Epidermal melanocyte (primary cell): ENCODE results near the gene HECW1.
"Not testable (repeated sequence)": the region's sequence is repeated elsewhere in the genome, so short reads cannot be mapped to it uniquely, and the experiment has no call there.

Experiments
- DNase-seq: peaks from one replicate; pipeline ENCODE4 v3.0.0; 2011; ENCODE audit warnings: low spot score; ENCODE audit not compliant: insufficient read length

Gene HECW1

DNA sequence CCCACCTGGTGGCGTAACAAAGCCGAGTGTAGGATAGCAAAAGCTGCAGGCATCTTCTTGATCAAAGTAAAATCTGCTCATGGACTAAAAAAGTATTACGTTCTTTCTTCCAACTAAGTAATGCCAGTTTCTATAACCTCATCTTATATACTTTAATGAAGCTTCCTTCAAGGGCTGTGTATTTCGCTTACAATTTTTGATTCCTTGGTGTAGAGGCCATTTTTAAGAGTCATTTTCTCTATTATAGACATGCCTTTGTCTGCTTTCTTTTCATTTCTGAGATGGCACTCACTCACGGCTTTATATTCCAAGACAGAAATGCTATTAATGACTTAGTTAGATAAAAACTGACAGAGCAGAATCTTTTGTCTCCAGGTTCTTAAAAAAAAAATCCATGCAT, 194.0 kb downstream of the HECW1 start:
- no peak for DNase-seq

DNA sequence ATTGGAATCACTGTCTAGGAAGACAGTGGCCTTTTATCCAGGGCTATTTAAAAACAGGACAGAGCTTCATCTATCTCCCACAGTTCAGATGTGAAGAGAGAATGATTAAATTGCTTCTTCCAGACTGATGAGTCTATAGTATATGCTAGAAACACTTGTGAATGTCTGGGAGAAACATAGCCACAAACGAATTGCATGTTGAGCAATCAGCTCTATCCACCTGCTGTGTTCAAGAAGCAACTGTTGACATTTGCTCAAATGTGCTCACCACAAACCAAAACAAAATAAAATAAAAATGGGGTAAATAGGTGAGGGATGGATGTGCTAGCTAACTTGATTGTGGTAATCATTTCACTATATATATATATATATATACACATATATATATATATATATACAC, 195.1 kb downstream of the HECW1 start:
- no peak for DNase-seq

DNA sequence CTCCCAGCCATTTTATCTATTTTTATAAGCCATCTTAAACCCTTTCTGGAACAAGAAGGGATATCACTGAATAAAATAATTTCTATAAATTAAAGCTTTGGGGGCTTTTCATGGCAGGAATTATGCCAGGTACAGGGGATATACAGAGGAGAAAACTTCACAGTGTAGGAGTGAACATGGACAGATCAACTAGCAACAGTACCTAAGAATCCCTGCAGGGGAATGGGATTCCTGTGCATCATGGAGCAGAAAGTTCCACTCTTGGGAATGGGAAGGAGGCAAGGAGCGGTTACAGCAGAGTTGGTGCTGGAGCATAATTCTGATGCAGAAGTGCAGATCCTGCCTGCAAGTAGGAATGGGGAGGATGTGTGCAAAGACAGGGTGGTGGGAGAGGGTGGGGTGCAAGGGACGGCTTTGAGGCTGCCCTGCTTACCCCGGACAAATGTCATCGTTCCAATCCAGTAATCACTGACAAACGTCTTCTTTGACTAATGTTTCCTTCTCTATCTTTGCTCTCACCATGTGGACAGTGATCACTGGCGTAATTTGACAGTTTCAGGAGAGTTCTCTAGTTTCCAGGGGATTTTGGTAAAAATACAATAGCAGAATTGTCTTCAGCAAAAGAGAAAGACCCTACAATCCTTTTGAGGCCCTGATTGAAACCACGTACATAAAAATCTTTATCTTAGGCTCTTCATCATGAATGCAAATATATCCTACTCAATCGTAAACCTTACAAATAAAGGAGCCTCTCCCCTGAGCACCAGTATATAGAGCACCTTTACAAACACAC, 196.7 kb downstream of the HECW1 start:
- no peak for DNase-seq

DNA sequence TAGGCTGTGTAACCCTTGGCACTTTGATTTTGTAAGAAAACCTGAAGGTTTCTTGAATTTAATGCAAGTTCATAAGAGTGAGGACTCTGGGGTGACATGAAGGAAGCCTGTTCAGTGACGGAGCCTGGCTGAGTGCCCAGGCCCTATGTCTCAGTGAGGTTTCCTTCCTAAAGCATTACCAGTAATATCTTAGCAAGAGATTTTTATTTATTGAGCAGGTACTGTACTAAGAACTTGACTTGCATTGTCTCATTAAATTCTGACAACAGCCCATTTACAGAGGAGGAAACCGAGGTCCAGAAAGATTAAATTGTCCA, 197.2 kb downstream of the HECW1 start:
- no peak for DNase-seq

DNA sequence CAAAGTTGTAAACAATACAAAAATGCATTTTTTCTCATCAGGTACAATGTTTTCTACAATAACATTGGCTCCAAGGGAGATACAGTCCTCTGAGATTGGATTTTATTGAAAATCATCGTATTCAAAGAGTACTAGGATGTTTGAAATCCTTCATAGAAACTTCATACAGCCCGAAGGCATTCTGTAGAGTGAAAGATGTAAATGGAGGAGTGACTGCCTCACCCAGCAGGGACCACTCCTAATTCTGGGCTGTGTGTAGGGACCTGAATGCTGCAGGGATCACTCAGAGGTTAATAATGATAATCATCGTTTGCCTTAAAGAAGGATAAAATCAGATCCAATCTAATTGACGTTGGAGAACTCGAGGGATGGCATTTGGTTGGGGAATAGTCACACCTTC, 198.6 kb downstream of the HECW1 start:
- no peak for DNase-seq

DNA sequence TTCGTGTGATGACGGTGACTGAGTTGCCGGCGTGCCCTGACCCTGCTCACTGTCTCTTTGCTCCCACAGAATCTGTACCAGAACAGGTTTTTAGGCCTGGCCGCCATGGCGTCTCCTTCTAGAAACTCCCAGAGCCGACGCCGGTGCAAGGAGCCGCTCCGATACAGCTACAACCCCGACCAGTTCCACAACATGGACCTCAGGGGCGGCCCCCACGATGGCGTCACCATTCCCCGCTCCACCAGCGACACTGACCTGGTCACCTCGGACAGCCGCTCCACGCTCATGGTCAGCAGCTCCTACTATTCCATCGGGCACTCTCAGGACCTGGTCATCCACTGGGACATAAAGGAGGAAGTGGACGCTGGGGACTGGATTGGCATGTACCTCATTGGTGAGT, 199.2 kb downstream of the HECW1 start:
- no peak for DNase-seq

DNA sequence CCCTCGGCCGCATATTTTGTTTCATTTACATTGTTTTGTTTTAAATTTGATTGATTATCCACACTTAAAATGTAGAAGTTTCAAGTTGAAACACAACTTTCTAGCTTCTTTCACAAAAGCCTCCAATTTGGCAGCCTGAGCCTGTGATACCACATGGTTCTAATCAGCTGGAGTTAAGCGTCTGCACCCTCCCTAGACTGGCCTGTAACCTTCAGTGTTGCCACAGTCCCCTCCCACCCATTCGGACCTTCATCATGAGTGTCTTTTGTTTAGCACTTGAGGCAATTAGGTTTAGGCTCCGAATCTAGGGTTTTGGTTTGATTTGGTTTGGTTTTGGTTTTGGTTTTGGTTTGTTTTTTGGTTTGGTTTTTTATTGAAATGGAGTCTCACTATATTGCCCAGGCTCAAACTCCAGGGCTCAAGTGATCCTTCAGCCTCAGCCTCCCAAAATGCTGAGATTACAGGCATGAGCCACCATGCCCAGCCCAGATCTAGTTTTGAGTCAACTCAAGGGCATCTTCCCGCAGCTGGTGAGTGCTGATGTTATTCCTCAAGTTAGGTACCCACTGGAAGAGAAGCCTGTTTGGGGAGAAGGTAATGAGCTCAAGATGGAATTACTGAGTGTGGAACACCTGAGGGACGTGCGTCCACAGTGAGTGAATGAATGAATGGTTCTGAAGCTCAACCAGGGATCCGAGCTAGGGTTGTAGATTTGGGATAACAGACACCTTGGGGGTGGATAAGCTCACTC, 201.4 kb downstream of the HECW1 start:
- no peak for DNase-seq

DNA sequence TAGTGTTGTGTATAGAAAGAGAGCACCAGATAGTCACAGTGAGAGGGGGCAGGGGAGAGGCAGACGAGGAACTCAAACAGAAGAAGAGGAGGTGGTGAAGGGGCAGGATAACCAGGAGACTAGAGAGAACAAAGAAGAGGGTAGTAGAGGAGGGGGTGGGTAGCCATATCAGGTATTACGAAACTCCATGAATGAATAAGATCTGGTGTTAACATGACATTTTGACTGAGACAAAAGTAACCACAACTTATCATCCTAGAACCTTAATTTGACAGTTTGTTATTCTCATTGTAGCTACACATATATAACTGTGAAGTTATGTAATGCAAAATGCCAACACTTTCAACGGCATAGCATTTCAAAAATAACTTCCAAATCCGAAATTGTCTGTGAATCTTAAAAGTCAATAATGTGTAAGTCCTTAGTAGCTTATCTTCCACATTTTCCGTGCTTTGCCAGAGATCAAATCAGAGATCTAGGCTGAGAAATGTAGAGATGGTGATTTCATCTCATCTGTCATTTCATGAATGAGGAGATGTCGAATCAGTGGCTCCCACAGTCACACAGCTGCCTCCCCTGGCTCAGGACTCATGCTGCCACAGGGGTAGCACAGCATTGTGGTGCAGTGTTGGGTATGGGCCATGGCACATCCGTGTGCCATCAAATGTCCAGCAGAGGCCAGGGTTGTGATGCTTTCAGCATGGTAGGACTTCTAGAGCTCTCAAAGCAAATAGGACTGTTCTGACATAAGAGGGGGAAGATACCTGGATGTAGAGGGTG, 202.1 kb downstream of the HECW1 start:
- DNase-seq, result no peak

DNA sequence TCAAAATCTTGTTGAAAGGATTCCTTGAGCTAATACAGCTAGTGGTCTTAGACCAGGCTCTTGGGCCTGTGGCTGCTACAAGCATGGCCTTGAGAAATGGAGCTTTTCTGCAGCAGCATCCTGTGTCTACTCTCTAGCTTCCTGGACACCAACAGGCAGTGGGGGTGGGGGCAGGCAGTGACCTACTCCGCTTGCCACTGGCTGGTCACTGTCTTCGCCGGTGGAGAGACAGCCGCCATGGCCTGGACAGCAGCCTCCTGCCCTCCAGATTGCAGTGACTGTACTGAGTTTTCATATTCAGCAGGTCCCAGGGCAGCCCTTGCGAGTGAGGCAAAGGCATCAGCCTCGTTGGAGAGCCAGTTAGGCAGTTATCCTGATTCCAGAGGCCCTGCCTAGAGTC, 204.6 kb downstream of the HECW1 start:
- no peak for DNase-seq

DNA sequence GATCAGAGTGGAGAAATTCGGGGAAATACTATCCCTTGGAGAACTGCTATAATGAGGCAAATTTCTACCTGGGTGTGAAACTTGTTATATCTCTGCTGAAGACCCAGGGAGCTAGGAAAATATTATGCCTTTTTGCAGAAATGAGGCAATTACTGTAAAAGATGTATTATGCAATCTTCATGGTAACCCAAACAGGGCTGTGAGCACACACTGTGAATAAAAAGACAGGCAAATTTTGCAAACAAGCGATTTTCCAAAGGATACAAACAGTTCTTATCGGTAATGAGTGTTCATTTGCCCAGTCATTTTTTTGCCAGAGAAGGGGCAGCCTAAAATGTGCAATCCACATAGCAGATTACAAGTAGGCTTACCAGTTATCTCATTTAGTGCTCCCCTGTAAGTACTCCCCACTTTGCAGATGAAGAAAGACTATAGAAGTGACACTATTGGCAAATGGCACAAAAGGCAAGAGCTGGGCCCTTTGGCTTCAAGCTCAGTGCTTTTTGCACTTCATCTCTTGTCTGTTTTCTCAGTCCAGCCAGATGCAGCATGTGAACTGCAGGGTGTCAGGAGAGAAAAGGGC, 205.8 kb downstream of the HECW1 start:
- DNase-seq, result no peak

DNA sequence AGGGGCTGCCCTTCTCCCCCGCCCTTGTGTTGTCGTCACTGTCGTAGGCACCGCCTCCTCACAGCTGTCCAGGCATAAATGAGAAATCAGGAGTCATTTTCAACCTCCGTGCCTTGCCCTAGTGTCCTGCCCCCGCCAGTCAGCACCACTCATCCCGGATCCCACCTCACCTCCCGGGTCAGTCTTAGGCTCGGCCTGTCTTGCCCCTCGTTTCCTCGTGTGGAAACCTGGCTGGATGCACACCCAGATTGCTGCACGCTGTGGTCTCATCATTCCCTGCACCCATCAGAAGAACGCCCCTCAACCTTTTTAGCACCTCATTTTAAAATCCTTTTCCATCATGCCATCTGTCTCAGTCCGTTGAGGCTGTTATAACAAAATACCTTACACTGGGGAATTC, 213.1 kb downstream of the HECW1 start:
- DNase-seq, result no peak

DNA sequence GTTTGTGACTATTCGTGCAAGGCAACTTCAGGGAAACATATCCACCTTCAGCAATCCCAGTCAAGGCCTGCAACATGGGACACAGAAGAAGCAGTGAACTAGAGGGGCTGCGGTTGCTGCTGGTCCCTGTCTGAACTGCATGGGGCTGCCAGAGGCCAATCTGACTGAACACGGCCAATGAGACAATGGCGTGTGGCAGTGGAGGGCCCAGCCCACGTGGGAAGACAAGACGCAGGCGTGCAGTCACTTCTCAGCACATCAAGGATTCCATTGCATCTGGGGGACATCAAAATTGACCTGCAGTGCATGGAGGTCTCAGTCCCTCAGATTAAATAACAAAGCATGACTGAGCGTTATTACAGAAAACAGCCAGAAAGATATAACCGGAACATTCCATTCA, 215.9 kb downstream of the HECW1 start:
- no peak for DNase-seq

DNA sequence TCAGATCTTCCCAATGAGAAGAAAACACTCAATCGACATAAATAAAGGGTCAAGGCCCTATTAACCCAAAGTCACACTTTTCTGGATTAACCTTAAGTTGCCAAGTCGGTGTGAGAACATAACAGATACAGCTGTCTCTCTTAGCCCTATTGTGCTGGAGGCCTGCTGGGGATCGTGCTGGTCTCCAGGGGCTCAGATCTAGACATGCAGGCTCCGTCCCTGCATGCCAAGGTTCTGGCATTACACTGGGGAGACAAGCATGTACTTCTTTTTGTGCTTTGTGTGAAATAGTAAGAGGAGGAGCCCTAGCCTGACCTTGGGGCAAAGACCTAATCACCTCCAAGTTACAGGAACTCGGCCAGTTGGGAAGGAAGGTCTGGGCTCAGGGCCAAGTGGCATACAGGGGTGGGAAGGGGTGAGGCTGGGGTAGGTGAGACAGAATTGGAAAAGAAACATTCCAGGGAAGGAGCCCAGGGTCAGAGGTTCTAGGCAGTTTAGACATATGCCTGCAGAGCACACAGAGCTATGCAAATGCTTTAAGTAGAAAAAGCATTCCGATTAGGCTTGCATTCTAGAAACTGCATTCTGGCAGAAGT, 216.4 kb downstream of the HECW1 start:
- no peak for DNase-seq

DNA sequence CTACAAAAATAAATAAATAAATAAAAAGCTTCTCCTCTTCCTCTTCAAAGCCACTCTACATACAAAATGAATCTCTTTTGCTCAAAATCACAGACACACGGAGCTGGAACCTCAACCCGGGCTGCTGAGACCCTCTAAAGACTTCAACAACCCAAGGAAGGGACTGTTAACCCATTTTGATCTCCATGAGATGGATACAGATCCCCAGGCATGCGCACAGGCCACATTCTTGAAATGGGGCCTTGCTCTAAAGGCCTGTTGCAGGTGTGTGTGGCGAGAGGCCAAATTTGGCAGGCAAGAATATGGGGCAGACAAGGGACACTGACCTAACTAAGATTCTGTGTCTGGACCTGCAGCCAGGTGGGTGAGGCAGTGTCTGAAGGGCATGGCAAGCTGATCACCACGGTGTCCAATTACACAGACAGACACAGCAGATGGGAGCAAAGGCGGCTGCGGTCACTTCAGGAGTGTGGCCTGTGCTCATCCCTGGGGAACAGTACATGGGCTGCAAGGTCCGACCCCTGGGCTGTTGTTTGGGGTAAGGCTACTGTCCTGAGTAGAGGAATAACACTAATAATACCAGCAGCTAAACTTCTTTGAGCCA, 219.8 kb downstream of the HECW1 start:
- DNase-seq, result no peak

DNA sequence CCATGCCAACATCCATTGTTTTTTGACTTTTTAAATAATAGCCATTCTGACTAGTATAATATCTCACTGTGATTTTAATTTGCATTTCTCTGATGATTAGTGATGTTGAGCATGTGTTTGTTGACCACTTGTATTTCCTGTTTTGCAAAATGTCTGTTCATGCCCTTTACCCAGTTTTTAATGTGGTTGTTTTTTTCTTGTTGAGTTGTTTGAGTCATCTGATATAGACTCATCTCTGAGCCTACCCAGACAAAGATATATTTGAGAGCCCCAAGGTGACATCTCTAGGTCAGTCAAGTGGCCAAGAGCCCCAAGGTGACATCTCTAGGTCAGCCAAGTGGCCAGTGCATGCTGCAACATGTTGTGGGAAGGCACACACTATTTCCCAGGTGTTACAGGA, 224.7 kb downstream of the HECW1 start:
- DNase-seq, result no peak

DNA sequence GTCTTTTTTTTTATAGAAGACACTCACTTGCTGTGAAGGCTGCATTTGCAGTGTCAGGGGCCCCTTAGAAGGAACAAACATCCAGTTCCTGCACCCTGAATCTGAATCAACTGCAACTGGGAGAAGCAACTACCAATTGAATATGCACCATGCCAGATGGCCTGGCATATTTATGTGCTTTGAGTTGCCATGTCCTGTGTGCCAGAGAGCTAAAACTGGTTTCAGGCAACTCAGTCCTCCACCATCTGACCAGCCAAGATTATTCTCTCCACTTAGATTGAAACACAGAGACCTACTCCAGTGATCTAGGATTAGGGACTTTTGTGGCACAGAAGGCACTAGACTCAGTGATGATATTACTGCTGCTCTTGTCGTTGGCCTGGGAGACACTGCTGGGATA, 225.4 kb downstream of the HECW1 start:
- no peak for DNase-seq

DNA sequence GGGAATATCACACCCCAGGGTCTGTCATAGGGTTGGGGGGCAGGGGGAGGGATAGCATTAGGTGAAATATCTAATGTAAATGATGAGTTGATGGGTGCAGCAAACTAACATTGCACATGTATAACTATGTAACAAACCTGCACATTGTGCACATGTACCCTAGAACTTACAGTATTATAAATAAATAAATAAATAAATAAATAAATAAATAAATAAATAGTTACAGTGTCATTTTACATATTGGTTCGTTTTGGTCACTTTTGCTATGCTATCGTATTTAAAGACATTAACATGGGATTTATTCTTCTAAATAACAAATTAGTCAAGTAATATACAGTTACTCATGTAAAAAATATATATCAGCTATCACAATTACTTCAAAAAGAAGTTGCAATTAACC, 228.7 kb downstream of the HECW1 start:
- DNase-seq, result no peak

DNA sequence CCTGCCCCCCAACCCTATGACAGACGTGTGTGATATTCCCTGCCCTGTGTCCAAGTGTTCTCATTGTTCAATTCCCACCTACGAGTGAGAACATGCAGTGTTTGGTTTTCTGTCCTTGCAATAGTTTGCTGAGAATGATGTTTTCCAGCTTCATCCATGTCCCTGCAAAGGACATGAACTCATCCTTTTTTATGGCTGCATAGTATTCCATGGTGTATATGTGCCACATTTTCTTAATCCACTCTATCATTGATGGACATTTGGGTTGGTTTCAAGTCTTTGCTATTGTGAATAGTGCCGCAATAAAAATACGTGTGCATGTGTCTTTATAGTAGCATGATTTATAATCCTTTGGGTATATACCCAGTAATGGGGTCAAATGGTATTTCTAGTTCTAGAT, 231.0 kb downstream of the HECW1 start:
- not testable (repeated sequence) for DNase-seq

DNA sequence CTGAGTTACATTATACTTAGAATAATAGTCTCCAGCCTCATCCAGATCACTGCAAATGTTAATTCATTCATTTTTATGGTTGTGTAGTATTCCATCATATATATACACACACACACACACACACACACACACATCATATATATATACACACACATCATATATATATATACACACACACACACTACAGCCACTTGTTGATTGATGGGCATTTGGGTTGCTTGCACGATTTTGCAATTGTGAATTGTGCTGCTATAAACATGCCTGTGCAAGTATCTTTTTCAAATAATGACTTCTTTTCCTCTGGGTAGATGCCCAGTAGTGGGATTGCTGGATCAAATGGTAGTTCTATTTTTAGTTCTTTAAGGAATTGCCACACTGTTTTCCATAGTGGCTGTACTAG, 233.2 kb downstream of the HECW1 start:
- not testable (repeated sequence) for DNase-seq

DNA sequence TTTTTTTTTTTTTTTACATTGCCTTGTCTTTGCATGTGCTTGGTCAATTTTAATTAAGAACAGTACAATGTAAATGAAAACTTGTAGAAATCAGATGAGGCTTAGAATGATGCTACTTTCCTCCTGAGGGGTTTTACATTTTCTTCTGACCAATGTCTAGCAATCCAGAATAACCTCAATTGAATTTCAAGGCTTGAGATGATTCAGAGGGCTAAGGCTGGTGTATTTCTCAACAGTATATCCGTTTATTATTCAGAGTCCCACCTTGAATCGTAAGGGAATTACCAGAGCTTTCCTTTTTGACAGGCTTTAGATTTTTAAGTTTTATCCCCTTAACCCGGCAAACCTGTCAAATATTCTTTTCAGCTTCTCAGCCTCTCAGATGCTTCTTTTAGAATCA, 239.2 kb downstream of the HECW1 start:
- no peak for DNase-seq

DNA sequence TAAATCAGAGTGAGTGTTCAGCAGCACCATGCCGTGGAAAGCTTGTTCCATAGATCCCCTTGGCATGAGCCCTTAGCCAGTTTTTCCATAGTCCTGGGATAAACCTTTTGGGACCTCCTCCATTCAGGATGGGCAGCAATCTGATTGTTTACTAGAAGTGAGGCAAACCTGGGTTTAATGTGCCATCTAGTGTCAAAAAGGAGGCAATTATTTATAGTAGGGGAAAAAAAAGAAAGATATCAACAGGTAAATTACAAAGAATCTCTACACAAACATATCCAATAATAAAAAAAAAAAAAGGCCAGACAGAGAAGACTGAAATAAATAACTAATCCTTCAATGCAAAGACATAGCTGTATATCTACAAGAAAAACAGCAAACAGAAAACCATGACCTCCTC, 241.5 kb downstream of the HECW1 start:
- no peak for DNase-seq
